Measurements from ENCODE around the gene C5orf47. TPM values are rescaled to one million over a fixed set of nuclear protein-coding genes. Genes with fewer than 3 reads are reported as not detected.

C5orf47 gene
- total RNA-seq, 1 experiment from 2014 or later, result not detected

DNA sequence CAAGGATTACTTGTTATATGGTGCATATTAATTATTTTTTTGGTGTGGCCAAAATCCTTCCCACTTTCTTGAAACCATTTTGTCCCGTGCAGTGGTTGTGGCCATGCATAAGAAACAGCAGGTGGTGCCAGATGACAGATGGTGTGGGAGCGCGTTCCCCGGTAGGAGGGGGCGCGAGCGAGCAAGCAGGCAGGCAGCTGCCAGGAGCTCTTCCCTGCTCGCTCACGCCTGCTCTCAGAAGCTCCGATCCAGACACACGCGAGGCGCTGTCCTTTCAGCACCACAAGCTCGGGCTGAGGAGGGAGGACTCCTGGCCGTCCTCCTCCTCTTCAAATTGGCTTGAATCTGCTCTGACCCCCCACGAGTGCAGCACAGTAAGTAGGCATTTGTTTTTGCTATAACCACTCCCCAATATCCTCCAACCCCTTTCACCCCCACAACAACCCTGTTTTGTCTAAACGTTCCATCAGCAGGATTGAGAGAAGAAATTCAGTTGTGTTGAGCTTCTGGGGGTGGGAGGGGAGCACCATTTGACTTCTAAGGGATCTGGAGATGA, 56.6 kb downstream of the C5orf47 start, which contains the start of gene NSG2:
NSG2 (plus strand) TSS at position 237 of the 556 bp plus-strand sequence. CDS start 1,050 bp downstream, outside the sequence.
- no peak within 1 kb of the TSS for H3K27ac ChIP-seq (ENCODE audit: low read depth, low read length)
- TF ChIP-seq, protein P1, sequence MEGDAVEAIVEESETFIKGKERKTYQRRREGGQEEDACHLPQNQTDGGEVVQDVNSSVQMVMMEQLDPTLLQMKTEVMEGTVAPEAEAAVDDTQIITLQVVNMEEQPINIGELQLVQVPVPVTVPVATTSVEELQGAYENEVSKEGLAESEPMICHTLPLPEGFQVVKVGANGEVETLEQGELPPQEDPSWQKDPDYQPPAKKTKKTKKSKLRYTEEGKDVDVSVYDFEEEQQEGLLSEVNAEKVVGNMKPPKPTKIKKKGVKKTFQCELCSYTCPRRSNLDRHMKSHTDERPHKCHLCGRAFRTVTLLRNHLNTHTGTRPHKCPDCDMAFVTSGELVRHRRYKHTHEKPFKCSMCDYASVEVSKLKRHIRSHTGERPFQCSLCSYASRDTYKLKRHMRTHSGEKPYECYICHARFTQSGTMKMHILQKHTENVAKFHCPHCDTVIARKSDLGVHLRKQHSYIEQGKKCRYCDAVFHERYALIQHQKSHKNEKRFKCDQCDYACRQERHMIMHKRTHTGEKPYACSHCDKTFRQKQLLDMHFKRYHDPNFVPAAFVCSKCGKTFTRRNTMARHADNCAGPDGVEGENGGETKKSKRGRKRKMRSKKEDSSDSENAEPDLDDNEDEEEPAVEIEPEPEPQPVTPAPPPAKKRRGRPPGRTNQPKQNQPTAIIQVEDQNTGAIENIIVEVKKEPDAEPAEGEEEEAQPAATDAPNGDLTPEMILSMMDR (IDR thresholded peaks at IDR 0.05 in 2 of 3, conservative IDR thresholded peaks at IDR 0.05 in 1 of 3; ENCODE audit: borderline replicate concordance in 1 of 3, insufficient read depth in 1 of 3, low read depth in 2 of 3, low read length in 2 of 3), result peak; percentile 81 to 98 (median 81)
- TF ChIP-seq, protein P2, sequence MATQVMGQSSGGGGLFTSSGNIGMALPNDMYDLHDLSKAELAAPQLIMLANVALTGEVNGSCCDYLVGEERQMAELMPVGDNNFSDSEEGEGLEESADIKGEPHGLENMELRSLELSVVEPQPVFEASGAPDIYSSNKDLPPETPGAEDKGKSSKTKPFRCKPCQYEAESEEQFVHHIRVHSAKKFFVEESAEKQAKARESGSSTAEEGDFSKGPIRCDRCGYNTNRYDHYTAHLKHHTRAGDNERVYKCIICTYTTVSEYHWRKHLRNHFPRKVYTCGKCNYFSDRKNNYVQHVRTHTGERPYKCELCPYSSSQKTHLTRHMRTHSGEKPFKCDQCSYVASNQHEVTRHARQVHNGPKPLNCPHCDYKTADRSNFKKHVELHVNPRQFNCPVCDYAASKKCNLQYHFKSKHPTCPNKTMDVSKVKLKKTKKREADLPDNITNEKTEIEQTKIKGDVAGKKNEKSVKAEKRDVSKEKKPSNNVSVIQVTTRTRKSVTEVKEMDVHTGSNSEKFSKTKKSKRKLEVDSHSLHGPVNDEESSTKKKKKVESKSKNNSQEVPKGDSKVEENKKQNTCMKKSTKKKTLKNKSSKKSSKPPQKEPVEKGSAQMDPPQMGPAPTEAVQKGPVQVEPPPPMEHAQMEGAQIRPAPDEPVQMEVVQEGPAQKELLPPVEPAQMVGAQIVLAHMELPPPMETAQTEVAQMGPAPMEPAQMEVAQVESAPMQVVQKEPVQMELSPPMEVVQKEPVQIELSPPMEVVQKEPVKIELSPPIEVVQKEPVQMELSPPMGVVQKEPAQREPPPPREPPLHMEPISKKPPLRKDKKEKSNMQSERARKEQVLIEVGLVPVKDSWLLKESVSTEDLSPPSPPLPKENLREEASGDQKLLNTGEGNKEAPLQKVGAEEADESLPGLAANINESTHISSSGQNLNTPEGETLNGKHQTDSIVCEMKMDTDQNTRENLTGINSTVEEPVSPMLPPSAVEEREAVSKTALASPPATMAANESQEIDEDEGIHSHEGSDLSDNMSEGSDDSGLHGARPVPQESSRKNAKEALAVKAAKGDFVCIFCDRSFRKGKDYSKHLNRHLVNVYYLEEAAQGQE (IDR thresholded peaks at IDR 0.05; ENCODE audit: low read depth), result peak; percentile 92
- TF ChIP-seq YY1 (IDR thresholded peaks at IDR 0.05; ENCODE audit: extremely low read depth, insufficient replicate concordance, low read depth, low read length) (peak; percentile 39), RAD21 (IDR thresholded peaks at IDR 0.05; ENCODE audit: low read depth) (peak; percentile 98), CEBPB (IDR thresholded peaks at IDR 0.05; ENCODE audit: low read depth) (no peak), JUND (IDR thresholded peaks at IDR 0.05) (no peak), TCF7L2 (IDR thresholded peaks at IDR 0.05; ENCODE audit: borderline replicate concordance, extremely low read depth, insufficient read depth, insufficient read length) (peak; percentile 80), CBX3 (IDR thresholded peaks at IDR 0.05; ENCODE audit: low read depth) (peak; percentile 81; the same call in 1 of the 2 replicates)
- TF ChIP-seq, protein P3, sequence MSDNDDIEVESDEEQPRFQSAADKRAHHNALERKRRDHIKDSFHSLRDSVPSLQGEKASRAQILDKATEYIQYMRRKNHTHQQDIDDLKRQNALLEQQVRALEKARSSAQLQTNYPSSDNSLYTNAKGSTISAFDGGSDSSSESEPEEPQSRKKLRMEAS (IDR thresholded peaks at IDR 0.05), result peak; percentile 57; the same call in 1 of the 2 replicates
- H2AFZ ChIP-seq (ENCODE audit: low read depth, low read length, poor library complexity, severe bottlenecking), result no peak within 1 kb of the TSS
- CTCF ChIA-PET, result interaction anchor here (0.6 to 3.5 kb wide), 18 partner anchors 8 to 748 kb away, joined by 3 to 165 read pairs (median 4); no protein-coding TSS in a partner anchor
- no peaks in the 10 kb centered on the region for H3K9me2 ChIP-seq (ENCODE audit: insufficient read depth)
- BruUV-seq (replicated peaks), result no TSS peak
- H3K4me1 ChIP-seq (ENCODE audit: control insufficient read depth in 1 of 2, insufficient read depth in 2 of 2, low read length in 2 of 2), result no peaks in the 10 kb centered on the region
- RAD21 ChIA-PET (ENCODE audit: low non-redundant PET in 1 of 2, low total read pairs in 2 of 2, uncharacterized antibody in 2 of 2, unreplicated experiment in 2 of 2), result interaction anchor here (0.5 to 1.5 kb wide), 8 partner anchors 9 to 282 kb away, joined by 3 to 30 read pairs (median 10); no protein-coding TSS in a partner anchor
- peaks cover 25% of the 10 kb centered on the region for H3K27me3 ChIP-seq (ENCODE audit: insufficient read depth, low read length)
- DNase-seq (ENCODE audit: low read depth, low spot score) (peak; percentile 86), ATAC-seq (peak; percentile 100)
- no peak within 1 kb of the TSS for H3K4me3 ChIP-seq (replicated peaks in 1 of 2; ENCODE audit: low read depth in 1 of 2, low read length in 2 of 2)
- no peak within 1 kb of the TSS for H3K9ac ChIP-seq (ENCODE audit: low read length)
- H3K36me3 ChIP-seq (ENCODE audit: control insufficient read depth in 1 of 2, insufficient read depth in 2 of 2, low read length in 2 of 2), result no peaks in the 10 kb centered on the region
- no peaks in the 10 kb centered on the region for H3K9me3 ChIP-seq (ENCODE audit: control insufficient read depth in 1 of 2, insufficient read depth in 1 of 2, low read depth in 1 of 2, low read length in 2 of 2)
- intact Hi-C loops (cut with micrococcal nuclease), result loop anchor here (1.0 to 2.0 kb wide), 3 partner anchors 267 to 427 kb away; no protein-coding TSS in a partner anchor
- POLR2A ChIA-PET, result interaction anchor here (0.7 to 1.0 kb wide), 2 partner anchors 266 to 272 kb away, joined by 4 to 8 read pairs; no protein-coding TSS in a partner anchor
- no peaks in the 10 kb centered on the region for H4K20me1 ChIP-seq (ENCODE audit: insufficient read depth)
- no peaks in the 10 kb centered on the region for H3K79me2 ChIP-seq (ENCODE audit: insufficient read depth, low read length)
- H3K4me2 ChIP-seq (ENCODE audit: low read length), result no peak within 1 kb of the TSS

Data from HCT116 (cell line).